Neural progenitor cell (in vitro differentiated cells): ENCODE measurements around the gene GKN2. TPM values are rescaled to one million over a fixed set of nuclear protein-coding genes. Genes with fewer than 3 reads are reported as not detected.

Experiments used
- DNase-seq: peaks from one replicate; pipeline ENCODE4 v3.0.0-alpha.2; 2016; ENCODE audit warnings: low spot score
- H2AFZ ChIP-seq: fragments of 200-600 bp; sonication (generic); replicated peaks from 2 replicates; pipeline ENCODE4 v1.6.1; 2016; ENCODE audit warnings: antibody characterized with exemption
- H3F3A ChIP-seq: fragments of 200-600 bp; sonication (generic); 2 replicates; pipeline ENCODE4 v1.6.1; 2016; ENCODE audit warnings: antibody characterized with exemption, low read depth
- H3K27ac ChIP-seq: fragments of 200-600 bp; sonication (generic); 2 replicates; pipeline ENCODE4 v1.5.1; 2016; ENCODE audit warnings: mild to moderate bottlenecking
- H3K27me3 ChIP-seq: fragments of 200-600 bp; sonication (generic); 2 replicates; pipeline ENCODE4 v1.6.1; 2016; ENCODE audit warnings: mild to moderate bottlenecking, moderate library complexity
- H3K36me3 ChIP-seq: fragments of 200-600 bp; sonication (generic); 2 replicates; pipeline ENCODE4 v1.5.1; 2016
- H3K4me1 ChIP-seq: fragments of 200-600 bp; sonication (generic); 2 replicates; pipeline ENCODE4 v1.6.1; 2016; ENCODE audit warnings: mixed run types
- H3K4me2 ChIP-seq: fragments of 200-600 bp; sonication (generic); 2 replicates; pipeline ENCODE4 v1.6.1; 2016
- H3K4me3 ChIP-seq: fragments of 200-600 bp; sonication (generic); 2 replicates; pipeline ENCODE4 v1.5.1; 2016
- H3K79me2 ChIP-seq: fragments of 200-600 bp; sonication (generic); 2 replicates; pipeline ENCODE4 v1.6.1; 2016; ENCODE audit warnings: low read depth
- H3K9ac ChIP-seq: fragments of 200-600 bp; sonication (generic); 2 replicates; pipeline ENCODE4 v1.6.1; 2016
- H3K9me3 ChIP-seq: fragments of 200-600 bp; sonication (generic); 2 replicates; pipeline ENCODE4 v1.5.1; 2016; ENCODE audit warnings: low read depth
- H4K20me1 ChIP-seq: fragments of 200-600 bp; sonication (generic); 2 replicates; pipeline ENCODE4 v1.6.1; 2016; ENCODE audit warnings: low read depth
- H3K27ac Mint-ChIP-seq: 3 replicates; pipeline ENCODE4 v1.8.0; 2021; ENCODE audit warnings: mixed read lengths
- H3K27me3 Mint-ChIP-seq: 2 replicates; pipeline ENCODE4 v1.8.0; 2022; ENCODE audit warnings: low read depth, mild to moderate bottlenecking, inconsistent platforms, moderate library complexity, mixed read lengths; ENCODE audit not compliant: insufficient read depth
- H3K36me3 Mint-ChIP-seq: 3 replicates; pipeline ENCODE4 v1.8.0; 2021; ENCODE audit warnings: mixed read lengths
- H3K4me1 Mint-ChIP-seq: 3 replicates; pipeline ENCODE4 v1.8.0; 2021; ENCODE audit warnings: mixed read lengths
- H3K4me3 Mint-ChIP-seq: 3 replicates; pipeline ENCODE4 v1.8.0; 2021; ENCODE audit warnings: mild to moderate bottlenecking, moderate library complexity, mixed read lengths
- H3K9me3 Mint-ChIP-seq: 3 replicates; pipeline ENCODE4 v1.8.0; 2020; ENCODE audit warnings: mixed read lengths
- EZH2 ChIP-seq: fragments of 200-600 bp; sonication (generic); IDR thresholded peaks from 2 replicates; pipeline ENCODE4 v1.6.1; 2017; ENCODE audit warnings: antibody characterized with exemption, mild to moderate bottlenecking, moderate library complexity
- EZH2phosphoT487 ChIP-seq: fragments of 200-600 bp; sonication (generic); IDR thresholded peaks from 2 replicates; pipeline ENCODE4 v1.6.1; 2017; ENCODE audit warnings: antibody characterized with exemption
- total RNA-seq: library from RNA; depleted of rRNA; stranded (reverse); fragments of >200 nt; gene quantifications from 2 replicates; pipeline ENCODE4 v1.2.3, GENCODE V29; 2015; ENCODE audit warnings: low replicate concordance
- TF ChIP-seq, protein P1 (sequence below): fragments of 200-600 bp; sonication (generic); IDR thresholded peaks from 2 replicates; pipeline ENCODE4 v1.5.1; 2017; ENCODE audit warnings: antibody characterized with exemption, mild to moderate bottlenecking

The GKN2 gene
- total RNA-seq, 1 donor from 2014 or later = not detected

DNA sequence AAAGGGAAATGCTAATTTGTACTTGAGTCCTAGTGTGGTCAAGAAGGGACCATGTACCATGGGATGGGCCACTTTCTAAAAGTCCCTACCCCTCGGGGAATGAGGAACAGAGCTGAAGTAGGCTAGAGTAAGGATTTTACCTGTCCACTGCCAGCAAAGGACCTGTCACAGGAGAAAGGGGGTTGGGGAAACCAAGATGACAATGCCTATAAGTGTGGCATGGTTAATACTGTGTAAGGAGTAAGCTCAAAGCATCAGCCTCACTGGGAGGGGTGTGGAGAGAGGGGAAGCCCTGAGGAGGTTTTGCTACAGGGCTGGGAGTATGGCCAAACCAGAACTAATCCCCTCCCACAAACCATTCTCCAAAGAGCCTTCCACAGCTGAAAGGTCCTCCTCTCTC lies 15.8 kb downstream of the GKN2 start:
- H3K9ac ChIP-seq = no peak overlapping the region
- H3K9me3 Mint-ChIP-seq = peaks cover 8% of the 10 kb centered on the region
- H3K4me3 Mint-ChIP-seq = no peak overlapping the region
- peaks cover under 1% of the 10 kb centered on the region for H3K4me1 Mint-ChIP-seq
- no peaks in the 10 kb centered on the region for H3K79me2 ChIP-seq
- no peaks in the 10 kb centered on the region for H3K27me3 ChIP-seq
- no peaks in the 10 kb centered on the region for H3K36me3 Mint-ChIP-seq
- H3K9me3 ChIP-seq = no peaks in the 10 kb centered on the region
- no peaks in the 10 kb centered on the region for H3K36me3 ChIP-seq
- H3K27me3 Mint-ChIP-seq = no peaks in the 10 kb centered on the region
- no peak overlapping the region for H2AFZ ChIP-seq
- TF ChIP-seq, protein P1, sequence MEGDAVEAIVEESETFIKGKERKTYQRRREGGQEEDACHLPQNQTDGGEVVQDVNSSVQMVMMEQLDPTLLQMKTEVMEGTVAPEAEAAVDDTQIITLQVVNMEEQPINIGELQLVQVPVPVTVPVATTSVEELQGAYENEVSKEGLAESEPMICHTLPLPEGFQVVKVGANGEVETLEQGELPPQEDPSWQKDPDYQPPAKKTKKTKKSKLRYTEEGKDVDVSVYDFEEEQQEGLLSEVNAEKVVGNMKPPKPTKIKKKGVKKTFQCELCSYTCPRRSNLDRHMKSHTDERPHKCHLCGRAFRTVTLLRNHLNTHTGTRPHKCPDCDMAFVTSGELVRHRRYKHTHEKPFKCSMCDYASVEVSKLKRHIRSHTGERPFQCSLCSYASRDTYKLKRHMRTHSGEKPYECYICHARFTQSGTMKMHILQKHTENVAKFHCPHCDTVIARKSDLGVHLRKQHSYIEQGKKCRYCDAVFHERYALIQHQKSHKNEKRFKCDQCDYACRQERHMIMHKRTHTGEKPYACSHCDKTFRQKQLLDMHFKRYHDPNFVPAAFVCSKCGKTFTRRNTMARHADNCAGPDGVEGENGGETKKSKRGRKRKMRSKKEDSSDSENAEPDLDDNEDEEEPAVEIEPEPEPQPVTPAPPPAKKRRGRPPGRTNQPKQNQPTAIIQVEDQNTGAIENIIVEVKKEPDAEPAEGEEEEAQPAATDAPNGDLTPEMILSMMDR = no peak
- TF ChIP-seq EZH2 (no peak), EZH2phosphoT487 (no peak)
- no peak overlapping the region for H3K4me3 ChIP-seq
- no peak overlapping the region for H3K4me2 ChIP-seq
- H3K27ac Mint-ChIP-seq = no peak overlapping the region
- no peaks in the 10 kb centered on the region for H3F3A ChIP-seq
- no peaks in the 10 kb centered on the region for H3K4me1 ChIP-seq
- H4K20me1 ChIP-seq = no peaks in the 10 kb centered on the region
- H3K27ac ChIP-seq = no peak overlapping the region
- no peak for DNase-seq

DNA sequence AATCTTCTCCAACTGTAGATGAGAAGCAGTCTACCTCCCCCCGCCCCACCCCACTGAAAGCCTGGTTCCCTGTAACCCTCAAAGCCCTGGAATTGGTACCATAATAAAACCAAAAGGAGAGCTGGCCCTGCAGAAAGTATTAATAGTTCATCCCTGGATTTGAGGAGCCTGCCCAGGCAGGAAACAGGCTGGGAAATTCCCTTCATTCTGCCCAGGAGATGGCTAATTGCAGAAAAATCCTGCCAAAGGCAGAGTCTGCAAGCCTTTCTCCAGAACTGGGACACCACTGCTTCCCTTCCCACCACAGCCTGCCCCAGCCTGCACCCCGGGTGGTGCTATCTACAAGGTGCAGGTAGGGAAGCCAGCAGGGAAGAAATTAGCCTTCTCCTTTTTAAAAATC lies 16.3 kb downstream of the GKN2 start:
- H3K4me3 Mint-ChIP-seq = no peak overlapping the region
- TF ChIP-seq EZH2 (no peak), EZH2phosphoT487 (no peak)
- TF ChIP-seq, protein P1 = no peak
- Histone ChIP-seq H3K9me3 (no peaks in the 10 kb centered on the region), H3K27me3 (no peaks in the 10 kb centered on the region), H3K27ac (no peak overlapping the region), H3K4me3 (no peak overlapping the region), H2AFZ (no peak overlapping the region), H3K9ac (no peak overlapping the region), H3F3A (no peaks in the 10 kb centered on the region), H3K79me2 (no peaks in the 10 kb centered on the region), H3K36me3 (no peaks in the 10 kb centered on the region), H3K4me1 (no peaks in the 10 kb centered on the region), H3K4me2 (no peak overlapping the region), H4K20me1 (no peaks in the 10 kb centered on the region)
- peaks cover 3% of the 10 kb centered on the region for H3K4me1 Mint-ChIP-seq
- H3K36me3 Mint-ChIP-seq = no peaks in the 10 kb centered on the region
- H3K27ac Mint-ChIP-seq = no peak overlapping the region
- peaks cover 8% of the 10 kb centered on the region for H3K9me3 Mint-ChIP-seq
- no peaks in the 10 kb centered on the region for H3K27me3 Mint-ChIP-seq
- no peak for DNase-seq

DNA sequence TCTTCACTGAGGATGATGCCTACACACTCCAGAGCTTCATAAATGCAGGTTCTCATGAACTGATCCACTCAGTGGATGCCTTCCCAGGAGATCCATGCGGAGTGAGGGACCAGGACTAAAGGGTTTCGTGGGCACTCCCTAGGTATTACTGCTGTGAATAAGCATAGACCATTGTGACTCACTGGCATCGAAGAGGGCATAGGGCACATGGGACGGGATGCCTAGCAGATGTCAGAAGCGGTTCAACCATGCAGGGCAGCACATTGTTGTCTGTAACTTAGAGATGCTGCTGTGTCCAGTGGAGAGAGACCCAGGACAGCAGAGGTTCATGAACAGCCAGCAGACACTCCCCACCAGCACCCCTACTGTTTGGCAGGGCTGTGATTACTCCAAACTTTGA lies 17.2 kb downstream of the GKN2 start:
- H3K4me1 Mint-ChIP-seq = peaks cover 3% of the 10 kb centered on the region
- TF ChIP-seq EZH2 (no peak), EZH2phosphoT487 (no peak)
- TF ChIP-seq, protein P1 = no peak
- Histone ChIP-seq H3K4me3 (no peak overlapping the region), H3K79me2 (no peaks in the 10 kb centered on the region), H3K9me3 (no peaks in the 10 kb centered on the region), H3K4me2 (no peak overlapping the region), H3K27ac (no peak overlapping the region), H3F3A (no peaks in the 10 kb centered on the region), H3K27me3 (no peaks in the 10 kb centered on the region), H3K4me1 (no peaks in the 10 kb centered on the region), H3K9ac (no peak overlapping the region), H3K36me3 (no peaks in the 10 kb centered on the region), H4K20me1 (no peaks in the 10 kb centered on the region), H2AFZ (no peak overlapping the region)
- no peaks in the 10 kb centered on the region for H3K27me3 Mint-ChIP-seq
- H3K27ac Mint-ChIP-seq = no peak overlapping the region
- H3K9me3 Mint-ChIP-seq = peaks cover 3% of the 10 kb centered on the region
- H3K4me3 Mint-ChIP-seq = no peak overlapping the region
- no peaks in the 10 kb centered on the region for H3K36me3 Mint-ChIP-seq
- no peak for DNase-seq
